HepG2 (cell line): ENCODE data around the gene JPH4. TPM values are rescaled to one million over a fixed set of nuclear protein-coding genes. Genes with fewer than 3 reads are reported as not detected.

ENCODE experiments used
- ATAD3A ChIP-seq: sonication (generic); formaldehyde crosslinking; IDR thresholded peaks from 2 replicates; pipeline ENCODE4 v1.4.0; 2020; ENCODE audit warnings: missing genetic modification reagents
- CBX5 ChIP-seq: sonication (generic); formaldehyde crosslinking; IDR thresholded peaks from 2 replicates; pipeline ENCODE4 v1.4.0; 2020; ENCODE audit warnings: missing genetic modification reagents, borderline replicate concordance
- FOXK2 ChIP-seq: fragments of 450-650 bp; IDR thresholded peaks from 2 replicates; pipeline ENCODE4 v1.6.1; 2016
- HDAC2 ChIP-seq: sonication (generic); formaldehyde crosslinking; IDR thresholded peaks from 2 replicates; pipeline ENCODE4 v1.4.0; 2020; ENCODE audit warnings: missing genetic modification reagents
- KAT2B ChIP-seq: fragments of 150-350 bp; IDR thresholded peaks from 2 replicates; pipeline ENCODE4 v1.6.1; 2014; ENCODE audit warnings: low read depth, low read length, borderline replicate concordance
- NCOA2 ChIP-seq: sonication (generic); formaldehyde crosslinking; IDR thresholded peaks from 2 replicates; pipeline ENCODE4 v1.8.0; 2022; ENCODE audit warnings: inconsistent platforms
- NFE2L1 ChIP-seq: sonication (generic); formaldehyde crosslinking; IDR thresholded peaks from 2 replicates; pipeline ENCODE4 v1.4.0; 2020; ENCODE audit warnings: missing genetic modification reagents, mild to moderate bottlenecking, borderline replicate concordance
- NONO ChIP-seq, 2 experiments: fragments of 450-650 bp in 1 of 2; sonication (generic) in 1 of 2; formaldehyde crosslinking in 1 of 2; IDR thresholded peaks in 1 of 2; conservative IDR thresholded peaks in 1 of 2; 2 replicates each; pipeline versions ENCODE4 v1.6.1 to v1.8.0; 2017 to 2022; ENCODE audit warnings: mild to moderate bottlenecking in 1 of 2, missing genetic modification reagents in 1 of 2, moderate library complexity in 1 of 2
- NR2C2 ChIP-seq: sonication (generic); formaldehyde crosslinking; IDR thresholded peaks from 2 replicates; pipeline ENCODE4 v1.4.0; 2020; ENCODE audit warnings: missing genetic modification reagents, mild to moderate bottlenecking, moderate library complexity, borderline replicate concordance
- NR3C1 ChIP-seq: sonication (generic); formaldehyde crosslinking; IDR thresholded peaks from 2 replicates; pipeline ENCODE4 v1.4.0; 2020; ENCODE audit warnings: missing genetic modification reagents
- SNAI1 ChIP-seq: sonication (generic); formaldehyde crosslinking; IDR thresholded peaks from 2 replicates; pipeline ENCODE4 v1.5.0; 2020; ENCODE audit warnings: mild to moderate bottlenecking, missing genetic modification reagents, borderline replicate concordance
- SRY ChIP-seq: sonication (generic); formaldehyde crosslinking; IDR thresholded peaks from 2 replicates; pipeline ENCODE4 v1.8.0; 2022; ENCODE audit warnings: mild to moderate bottlenecking, missing genetic modification reagents
- ZC3H13 ChIP-seq: sonication (generic); formaldehyde crosslinking; IDR thresholded peaks from 2 replicates; pipeline ENCODE4 v1.8.1; 2023; ENCODE audit warnings: mild to moderate bottlenecking, missing genetic modification reagents, moderate library complexity
- ZFP82 ChIP-seq: sonication (generic); formaldehyde crosslinking; IDR thresholded peaks from 2 replicates; pipeline ENCODE4 v1.5.1; 2020; ENCODE audit warnings: mild to moderate bottlenecking, missing genetic modification reagents, borderline replicate concordance
- ZNF138 ChIP-seq: sonication (generic); formaldehyde crosslinking; IDR thresholded peaks from 2 replicates; pipeline ENCODE4 v1.5.0; 2020; ENCODE audit warnings: mild to moderate bottlenecking, low read depth, missing genetic modification reagents
- ZNF34 ChIP-seq: sonication (generic); formaldehyde crosslinking; IDR thresholded peaks from 2 replicates; pipeline ENCODE4 v1.4.0; 2020; ENCODE audit warnings: mild to moderate bottlenecking, missing genetic modification reagents, borderline replicate concordance
- ZNF350 ChIP-seq: sonication (generic); formaldehyde crosslinking; IDR thresholded peaks from 2 replicates; pipeline ENCODE4 v1.4.0; 2020; ENCODE audit warnings: mild to moderate bottlenecking, low read depth, missing genetic modification reagents, borderline replicate concordance
- ZNF546 ChIP-seq: sonication (generic); formaldehyde crosslinking; conservative IDR thresholded peaks from 2 replicates; pipeline ENCODE4 v1.8.1; 2023; ENCODE audit warnings: mild to moderate bottlenecking, missing genetic modification reagents
- ZNF567 ChIP-seq: sonication (generic); formaldehyde crosslinking; IDR thresholded peaks from 2 replicates; pipeline ENCODE4 v1.8.1; 2023; ENCODE audit warnings: mild to moderate bottlenecking, missing genetic modification reagents, borderline replicate concordance
- ZNF572 ChIP-seq: sonication (generic); formaldehyde crosslinking; IDR thresholded peaks from 2 replicates; pipeline ENCODE4 v1.5.1; 2020; ENCODE audit warnings: mild to moderate bottlenecking, missing genetic modification reagents
- ZNF782 ChIP-seq: sonication (generic); formaldehyde crosslinking; IDR thresholded peaks from 2 replicates; pipeline ENCODE4 v1.4.0; 2020; ENCODE audit warnings: missing genetic modification reagents, mild to moderate bottlenecking, borderline replicate concordance
- polyA plus RNA-seq, 8 experiments: library from polyadenylated mRNA; depleted of rRNA in 3 of 8; stranded (reverse) in 7 of 8; unstranded in 1 of 8; fragments of >200 nt; fragmentation: Illumina TruSeq in 4 of 8; extraction: Trizol in 4 of 8; gene quantifications; 2 replicates each; pipeline versions ENCODE4 v1.2.1 to v1.2.3, GENCODE V29; 2011 to 2016; ENCODE audit warnings: low read depth in 4 of 8, missing spikeins in 1 of 8, mixed read lengths in 1 of 8; ENCODE audit not compliant: insufficient read depth in 1 of 8
- total RNA-seq, 5 experiments: library from RNA; depleted of rRNA; stranded (reverse); fragments of >200 nt; fragmentation: Illumina TruSeq; extraction: Trizol; gene quantifications; 2 replicates each; pipeline ENCODE4 v1.2.3, GENCODE V29; 2016; ENCODE audit warnings: low read depth in 1 of 5
- TF ChIP-seq, protein P1 (sequence below): sonication (generic); formaldehyde crosslinking; IDR thresholded peaks from 2 replicates; pipeline ENCODE4 v1.5.0; 2020; ENCODE audit warnings: mild to moderate bottlenecking, missing genetic modification reagents, borderline replicate concordance
- TF ChIP-seq, protein P2 (sequence below): IDR thresholded peaks from 2 replicates; pipeline ENCODE4 v1.6.1; 2016; ENCODE audit warnings: low read depth, control low read depth

JPH4 gene
- total and polyA plus RNA-seq, 2 of the 13 experiments (the other 11 are each of a cell fraction or from before 2014, with no cell fraction given): 0.08 to 0.22 TPM

DNA sequence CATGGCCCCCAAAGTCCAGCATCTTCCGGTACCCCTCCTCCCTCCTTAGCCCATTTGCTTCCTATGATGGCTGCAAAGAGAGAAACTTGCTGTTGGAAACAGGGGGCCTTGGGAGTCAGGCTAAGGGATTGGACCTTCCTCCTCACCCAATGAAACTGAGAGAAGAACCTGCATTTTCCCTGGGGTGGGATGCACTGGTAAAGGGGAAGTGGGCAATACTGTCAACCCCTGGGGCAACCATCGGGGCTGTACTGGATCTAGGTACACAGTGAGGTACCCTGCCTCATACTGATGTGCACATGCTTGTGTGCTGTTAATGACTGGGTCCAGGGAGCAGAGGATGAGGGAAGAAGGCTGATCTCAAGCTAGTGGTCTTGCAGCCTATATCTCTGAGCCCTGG is 11.0 kb upstream of the JPH4 start (continued):
- TF ChIP-seq, protein P1, sequence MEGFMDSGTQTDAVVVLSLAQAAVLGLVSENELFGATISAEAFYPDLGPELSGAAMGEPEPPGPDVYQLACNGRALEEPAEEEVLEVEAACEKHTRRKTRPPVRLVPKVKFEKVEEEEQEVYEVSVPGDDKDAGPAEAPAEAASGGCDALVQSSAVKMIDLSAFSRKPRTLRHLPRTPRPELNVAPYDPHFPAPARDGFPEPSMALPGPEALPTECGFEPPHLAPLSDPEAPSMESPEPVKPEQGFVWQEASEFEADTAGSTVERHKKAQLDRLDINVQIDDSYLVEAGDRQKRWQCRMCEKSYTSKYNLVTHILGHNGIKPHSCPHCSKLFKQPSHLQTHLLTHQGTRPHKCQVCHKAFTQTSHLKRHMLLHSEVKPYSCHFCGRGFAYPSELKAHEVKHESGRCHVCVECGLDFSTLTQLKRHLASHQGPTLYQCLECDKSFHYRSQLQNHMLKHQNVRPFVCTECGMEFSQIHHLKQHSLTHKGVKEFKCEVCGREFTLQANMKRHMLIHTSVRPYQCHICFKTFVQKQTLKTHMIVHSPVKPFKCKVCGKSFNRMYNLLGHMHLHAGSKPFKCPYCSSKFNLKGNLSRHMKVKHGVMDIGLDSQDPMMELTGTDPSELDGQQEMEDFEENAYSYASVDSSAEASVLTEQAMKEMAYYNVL: no peak
- TF ChIP-seq, protein P2, sequence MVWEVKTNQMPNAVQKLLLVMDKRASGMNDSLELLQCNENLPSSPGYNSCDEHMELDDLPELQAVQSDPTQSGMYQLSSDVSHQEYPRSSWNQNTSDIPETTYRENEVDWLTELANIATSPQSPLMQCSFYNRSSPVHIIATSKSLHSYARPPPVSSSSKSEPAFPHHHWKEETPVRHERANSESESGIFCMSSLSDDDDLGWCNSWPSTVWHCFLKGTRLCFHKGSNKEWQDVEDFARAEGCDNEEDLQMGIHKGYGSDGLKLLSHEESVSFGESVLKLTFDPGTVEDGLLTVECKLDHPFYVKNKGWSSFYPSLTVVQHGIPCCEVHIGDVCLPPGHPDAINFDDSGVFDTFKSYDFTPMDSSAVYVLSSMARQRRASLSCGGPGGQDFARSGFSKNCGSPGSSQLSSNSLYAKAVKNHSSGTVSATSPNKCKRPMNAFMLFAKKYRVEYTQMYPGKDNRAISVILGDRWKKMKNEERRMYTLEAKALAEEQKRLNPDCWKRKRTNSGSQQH (CRISPR knock-in tag): peak; percentile 5; the same call in 1 of the 2 replicates
- peak; percentile 25; the same call in 1 of the 2 replicates for TF ChIP-seq ZNF572 (CRISPR knock-in tag)
- no peak for TF ChIP-seq ZNF782
- 0 out of 2 replicates have a peak, but pooled peaks have one; percentile 3 for TF ChIP-seq ZNF546 (CRISPR knock-in tag)
- TF ChIP-seq HDAC2: no peak
- TF ChIP-seq ZNF567 (CRISPR knock-in tag): 0 out of 2 replicates have a peak, but pooled peaks have one; percentile 33
- TF ChIP-seq SRY (CRISPR knock-in tag): no peak
- 0 out of 2 replicates have a peak, but pooled peaks have one; percentile 12 for TF ChIP-seq NFE2L1 (CRISPR knock-in tag)
- 0 out of 2 replicates have a peak, but pooled peaks have one; percentile 5 for TF ChIP-seq ZNF350 (CRISPR knock-in tag)
- TF ChIP-seq FOXK2: no peak
- 0 out of 2 replicates have a peak, but pooled peaks have one; percentile 7 for TF ChIP-seq NR2C2 (CRISPR knock-in tag)
- TF ChIP-seq ZNF34 (CRISPR knock-in tag): peak; percentile 8; the same call in 1 of the 2 replicates
- no peak for TF ChIP-seq ATAD3A
- 0 out of 2 replicates have a peak, but pooled peaks have one; percentile 12 for TF ChIP-seq ZNF138
- no peak for TF ChIP-seq NCOA2 (CRISPR knock-in tag)
- 0 out of 2 replicates have a peak, but pooled peaks have one; percentile 67 for TF ChIP-seq ZFP82
- no peak for TF ChIP-seq NR3C1 (CRISPR knock-in tag)
- no peak for TF ChIP-seq NONO (IDR thresholded peaks at IDR 0.05)
- 0 out of 2 replicates have a peak, but pooled peaks have one; percentile 14 for TF ChIP-seq NONO (CRISPR knock-in tag; conservative IDR thresholded peaks at IDR 0.05)
- TF ChIP-seq SNAI1: 0 out of 2 replicates have a peak, but pooled peaks have one; percentile 23
- peak; percentile 72; the same call in 1 of the 2 replicates for TF ChIP-seq ZC3H13 (CRISPR knock-in tag)
- TF ChIP-seq CBX5: 0 out of 2 replicates have a peak, but pooled peaks have one; percentile 10
- TF ChIP-seq KAT2B: no peak
